Measurements from ENCODE around the gene FOCAD.

DNA sequence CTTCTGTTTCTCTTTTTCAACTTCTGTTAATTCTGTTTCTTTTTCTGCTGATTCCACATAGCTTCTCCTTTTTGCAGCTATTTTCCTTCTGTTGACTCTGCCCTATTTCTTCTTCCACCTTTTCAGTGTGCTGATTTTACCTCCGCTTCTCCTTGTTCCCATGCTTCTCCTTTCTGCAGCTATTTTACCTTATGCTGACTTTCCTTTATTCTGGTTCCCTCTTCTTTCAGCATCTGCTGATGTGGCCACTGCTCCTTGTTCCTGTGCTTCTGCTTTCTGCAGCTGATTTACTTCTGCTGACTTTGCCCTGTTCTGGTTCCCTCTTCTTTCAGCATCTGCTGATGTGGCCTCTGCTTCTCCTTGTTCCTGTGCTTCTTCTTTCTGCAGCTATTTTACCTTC lies 288.6 kb downstream of the FOCAD start:
- TF ChIP-seq, protein P1, sequence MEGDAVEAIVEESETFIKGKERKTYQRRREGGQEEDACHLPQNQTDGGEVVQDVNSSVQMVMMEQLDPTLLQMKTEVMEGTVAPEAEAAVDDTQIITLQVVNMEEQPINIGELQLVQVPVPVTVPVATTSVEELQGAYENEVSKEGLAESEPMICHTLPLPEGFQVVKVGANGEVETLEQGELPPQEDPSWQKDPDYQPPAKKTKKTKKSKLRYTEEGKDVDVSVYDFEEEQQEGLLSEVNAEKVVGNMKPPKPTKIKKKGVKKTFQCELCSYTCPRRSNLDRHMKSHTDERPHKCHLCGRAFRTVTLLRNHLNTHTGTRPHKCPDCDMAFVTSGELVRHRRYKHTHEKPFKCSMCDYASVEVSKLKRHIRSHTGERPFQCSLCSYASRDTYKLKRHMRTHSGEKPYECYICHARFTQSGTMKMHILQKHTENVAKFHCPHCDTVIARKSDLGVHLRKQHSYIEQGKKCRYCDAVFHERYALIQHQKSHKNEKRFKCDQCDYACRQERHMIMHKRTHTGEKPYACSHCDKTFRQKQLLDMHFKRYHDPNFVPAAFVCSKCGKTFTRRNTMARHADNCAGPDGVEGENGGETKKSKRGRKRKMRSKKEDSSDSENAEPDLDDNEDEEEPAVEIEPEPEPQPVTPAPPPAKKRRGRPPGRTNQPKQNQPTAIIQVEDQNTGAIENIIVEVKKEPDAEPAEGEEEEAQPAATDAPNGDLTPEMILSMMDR (IDR thresholded peaks at IDR 0.05), result no peak
- TF ChIP-seq EP300 (IDR thresholded peaks at IDR 0.05), result no peak
